ENCODE measurements around the gene SPOCK1. TPM values are rescaled to one million over a fixed set of nuclear protein-coding genes. Genes with fewer than 3 reads are reported as not detected.

SPOCK1 gene
- total and polyA plus RNA-seq, 2 donors (not counting 3 experiments of a cell fraction or from before 2014, with no cell fraction given) = 144 to 280 TPM

GRCh38 chr5:137268646-137269045 lies 230.5 kb downstream of the SPOCK1 start:
- intact Hi-C loops (cut with micrococcal nuclease) (no loop called here), dilution Hi-C loops (cut with MboI; ENCODE audit: extremely low pct_ligation_motif_present, low sequenced_read_pairs) (no loop called here)
- Histone ChIP-seq H3K27me3 (ENCODE audit: control insufficient read depth in 2 of 2, insufficient read depth in 2 of 2, low read length in 2 of 2) (no peaks in the 10 kb centered on the region), H3K79me2 (ENCODE audit: control insufficient read depth, insufficient read depth, low read length) (peaks cover 11% of the 10 kb centered on the region), H3K9me3 (replicated peaks; ENCODE audit: control insufficient read depth, insufficient read depth, low read length) (no peaks in the 10 kb centered on the region), H3K4me1 (ENCODE audit: control insufficient read depth, extremely low read depth, insufficient read depth, low read length) (peaks cover 3% of the 10 kb centered on the region), H3K36me3 (ENCODE audit: control insufficient read depth in 2 of 2, extremely low read depth in 1 of 2, insufficient read depth in 2 of 2, low read length in 2 of 2) (no peaks in the 10 kb centered on the region), H3K4me3 (replicated peaks in 1 of 3; ENCODE audit: insufficient read depth in 1 of 3, low read depth in 1 of 3, low read length in 3 of 3) (no peak overlapping the region), H2AFZ (ENCODE audit: low read depth, low read length) (no peak overlapping the region), H3K9me1 (replicated peaks; ENCODE audit: control insufficient read depth, extremely low read depth, insufficient read depth, low read length) (no peaks in the 10 kb centered on the region), H3K4me2 (ENCODE audit: insufficient read depth, low read length) (no peak overlapping the region), H3K27ac (ENCODE audit: insufficient read depth, low read depth, low read length) (no peak overlapping the region), H3K9ac (replicated peaks; ENCODE audit: extremely low read depth, insufficient read depth, low read length) (no peak overlapping the region), H4K20me1 (replicated peaks; ENCODE audit: control insufficient read depth, extremely low read depth, insufficient read depth, low read length) (no peaks in the 10 kb centered on the region)
- ChIA-PET CTCF (interaction anchor here (0.8 to 1.5 kb wide), 4 partner anchors 11 to 74 kb away, joined by 3 to 4 read pairs (median 3); no protein-coding TSS in a partner anchor), POLR2A (no interaction called here)
- DNase-seq (ENCODE audit: low read depth, low spot score) (no peak), FAIRE-seq (no peak)
- no TSS peak for BruUV-seq (replicated peaks)
- TF ChIP-seq MAX (IDR thresholded peaks at IDR 0.05; ENCODE audit: insufficient read depth, insufficient read length) (no peak), EZH2 (IDR thresholded peaks at IDR 0.05; ENCODE audit: borderline replicate concordance, low read depth, low read length, severe bottlenecking) (no peak), MYC (IDR thresholded peaks at IDR 0.05; ENCODE audit: low read depth, low read length) (no peak), JUN (IDR thresholded peaks at IDR 0.05; ENCODE audit: borderline replicate concordance, insufficient read depth, insufficient read length, low read depth) (no peak), FOS (IDR thresholded peaks at IDR 0.05; ENCODE audit: borderline replicate concordance, insufficient read depth, low read length) (no peak), POLR2AphosphoS5 (IDR thresholded peaks at IDR 0.05; ENCODE audit: insufficient read depth, low read depth, low read length) (no peak), GATA2 (IDR thresholded peaks at IDR 0.05; ENCODE audit: insufficient read depth, insufficient read length, low read depth, low read length) (no peak), POLR2A (IDR thresholded peaks at IDR 0.05; ENCODE audit: low read depth, low read length) (no peak)
- TF ChIP-seq, protein P1, sequence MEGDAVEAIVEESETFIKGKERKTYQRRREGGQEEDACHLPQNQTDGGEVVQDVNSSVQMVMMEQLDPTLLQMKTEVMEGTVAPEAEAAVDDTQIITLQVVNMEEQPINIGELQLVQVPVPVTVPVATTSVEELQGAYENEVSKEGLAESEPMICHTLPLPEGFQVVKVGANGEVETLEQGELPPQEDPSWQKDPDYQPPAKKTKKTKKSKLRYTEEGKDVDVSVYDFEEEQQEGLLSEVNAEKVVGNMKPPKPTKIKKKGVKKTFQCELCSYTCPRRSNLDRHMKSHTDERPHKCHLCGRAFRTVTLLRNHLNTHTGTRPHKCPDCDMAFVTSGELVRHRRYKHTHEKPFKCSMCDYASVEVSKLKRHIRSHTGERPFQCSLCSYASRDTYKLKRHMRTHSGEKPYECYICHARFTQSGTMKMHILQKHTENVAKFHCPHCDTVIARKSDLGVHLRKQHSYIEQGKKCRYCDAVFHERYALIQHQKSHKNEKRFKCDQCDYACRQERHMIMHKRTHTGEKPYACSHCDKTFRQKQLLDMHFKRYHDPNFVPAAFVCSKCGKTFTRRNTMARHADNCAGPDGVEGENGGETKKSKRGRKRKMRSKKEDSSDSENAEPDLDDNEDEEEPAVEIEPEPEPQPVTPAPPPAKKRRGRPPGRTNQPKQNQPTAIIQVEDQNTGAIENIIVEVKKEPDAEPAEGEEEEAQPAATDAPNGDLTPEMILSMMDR (IDR thresholded peaks at IDR 0.05; ENCODE audit: extremely low read depth in 1 of 2, insufficient read depth in 1 of 2, low read depth in 1 of 2, low read length in 2 of 2) = no peak

Measured in endothelial cell of umbilical vein (primary cell).